Keratinocyte (primary cell): ENCODE results near the gene FAM136A.

Source experiments
- CTCF ChIP-seq, 3 experiments: IDR thresholded peaks in 1 of 3; conservative IDR thresholded peaks in 1 of 3; optimal IDR thresholded peaks in 1 of 3; 2 replicates in 2 of 3; 3 replicates in 1 of 3; pipeline versions ENCODE3 to v1.5.1; 2011; ENCODE audit warnings: low read length in 3 of 3, mild to moderate bottlenecking in 3 of 3, moderate library complexity in 2 of 3, control low read depth in 1 of 3, inconsistent platforms in 1 of 3; ENCODE audit not compliant: insufficient read depth in 2 of 3; ENCODE audit errors: extremely low read depth in 1 of 3
- EZH2 ChIP-seq: IDR thresholded peaks from one replicate; pipeline ENCODE4 v1.6.1; 2012; ENCODE audit warnings: inconsistent platforms, mild to moderate bottlenecking, low read length, moderate library complexity

- TF ChIP-seq CTCF (optimal IDR thresholded peaks at IDR 0.05 in 1 of 3, IDR thresholded peaks at IDR 0.05 in 1 of 3, conservative IDR thresholded peaks at IDR 0.05 in 1 of 3; ENCODE audit: extremely low read depth in 1 of 3, insufficient read depth in 2 of 3, low read length in 3 of 3): no peak
- no peak for TF ChIP-seq EZH2
Measured at GRCh38 chr2:70310899-70311298, 9.0 kb upstream of the FAM136A start.
